ENCODE results near the gene ACVR1B.

Gene ACVR1B

GRCh38 chr12:52019113-52019770, 67.7 kb downstream of the ACVR1B start:
- no peak for DNase-seq (ENCODE audit: insufficient read length, low spot score)
- FAIRE-seq: no peak

GRCh38 chr12:52020539-52021336, 69.2 kb downstream of the ACVR1B start:
- no peak for DNase-seq (ENCODE audit: insufficient read length, low spot score)
- peak; percentile 88 for FAIRE-seq

GRCh38 chr12:52022841-52023181, 71.3 kb downstream of the ACVR1B start:
- no peak for FAIRE-seq
- DNase-seq (ENCODE audit: insufficient read length, low spot score): no peak

GRCh38 chr12:52023182-52023975, 71.9 kb downstream of the ACVR1B start:
- DNase-seq (ENCODE audit: insufficient read length, low spot score) (peak; percentile 91), FAIRE-seq (peak; percentile 72)

GRCh38 chr12:52023976-52024688, 72.6 kb downstream of the ACVR1B start:
- DNase-seq (ENCODE audit: insufficient read length, low spot score) (no peak), FAIRE-seq (peak; percentile 62)

GRCh38 chr12:52024845-52025230, 73.3 kb downstream of the ACVR1B start:
- FAIRE-seq (peak; percentile 83), DNase-seq (ENCODE audit: insufficient read length, low spot score) (no peak)

- FAIRE-seq (no peak), DNase-seq (ENCODE audit: insufficient read length, low spot score) (no peak)
Measured at GRCh38 chr12:52026263-52026662, 74.8 kb downstream of the ACVR1B start.

GRCh38 chr12:52027085-52027843, 75.8 kb downstream of the ACVR1B start:
- DNase-seq (ENCODE audit: insufficient read length, low spot score) (no peak), FAIRE-seq (no peak)

GRCh38 chr12:52029685-52030084, 78.2 kb downstream of the ACVR1B start:
- no peak for FAIRE-seq
- DNase-seq (ENCODE audit: insufficient read length, low spot score): no peak

GRCh38 chr12:52032446-52032803, 80.9 kb downstream of the ACVR1B start:
- DNase-seq (ENCODE audit: insufficient read length, low spot score) (no peak), FAIRE-seq (peak; percentile 52)

GRCh38 chr12:52032804-52033445, 81.4 kb downstream of the ACVR1B start:
- peak; percentile 80 for FAIRE-seq
- peak; percentile 94 for DNase-seq (ENCODE audit: insufficient read length, low spot score)

GRCh38 chr12:52033446-52034140, 82.1 kb downstream of the ACVR1B start:
- FAIRE-seq: no peak

GRCh38 chr12:52035190-52035589, 83.7 kb downstream of the ACVR1B start:
- no peak for FAIRE-seq
- DNase-seq (ENCODE audit: insufficient read length, low spot score): no peak

More at GRCh38 chr12:52033446-52034140, 82.1 kb downstream of the ACVR1B start:
- DNase-seq (ENCODE audit: insufficient read length, low spot score): no peak

- DNase-seq (ENCODE audit: insufficient read length, low spot score) (no peak), FAIRE-seq (no peak)
Measured at GRCh38 chr12:52035926-52036325, 84.4 kb downstream of the ACVR1B start.

- DNase-seq (ENCODE audit: insufficient read length, low spot score) (peak; percentile 74), FAIRE-seq (peak; percentile 40)
Measured at GRCh38 chr12:52036587-52037171, 85.2 kb downstream of the ACVR1B start.

GRCh38 chr12:52037248-52037861, 85.9 kb downstream of the ACVR1B start:
- DNase-seq (ENCODE audit: insufficient read length, low spot score) (no peak), FAIRE-seq (no peak)

GRCh38 chr12:52038447-52038846, 86.9 kb downstream of the ACVR1B start:
- FAIRE-seq (peak; percentile 4), DNase-seq (ENCODE audit: insufficient read length, low spot score) (no peak)

GRCh38 chr12:52041035-52041434, 89.5 kb downstream of the ACVR1B start:
- FAIRE-seq (no peak), DNase-seq (ENCODE audit: insufficient read length, low spot score) (no peak)

Data from GM19239 (cell line).